H1 (cell line): Measurements from ENCODE around the gene RNU1-4.
"Not testable (repeated sequence)": the region's sequence is repeated elsewhere in the genome, so short reads cannot be mapped to it uniquely, and the experiment has no call there.

Experiments
- BRCA1 ChIP-seq: IDR thresholded peaks from 2 replicates; pipeline ENCODE4 v1.6.1; 2012; ENCODE audit warnings: low read depth, low read length, improper control_type of control experiment
- GTF2F1 ChIP-seq: IDR thresholded peaks from 2 replicates; pipeline ENCODE4 v1.6.1; 2012; ENCODE audit warnings: low read depth, low read length, improper control_type of control experiment, borderline replicate concordance
- KDM1A ChIP-seq: fragments of 200-600, 300-600 bp; sonication (generic); IDR thresholded peaks from 2 replicates; pipeline ENCODE4 v1.7.1; 2016; ENCODE audit warnings: mild to moderate bottlenecking, low read length, borderline replicate concordance
- POLR2A ChIP-seq, 2 experiments: IDR thresholded peaks; 1 replicate in 1 of 2; 2 replicates in 1 of 2; pipeline ENCODE4 v1.6.1; 2011; ENCODE audit warnings: low read depth in 2 of 2, low read length in 2 of 2, mild to moderate bottlenecking in 2 of 2; ENCODE audit errors: control extremely low read depth in 1 of 2
- SIN3A ChIP-seq, 2 experiments: IDR thresholded peaks in 1 of 2; conservative IDR thresholded peaks in 1 of 2; 2 replicates each; pipeline ENCODE4 v1.6.1; 2011 to 2012; ENCODE audit warnings: low read length in 2 of 2, improper control_type of control experiment in 1 of 2, low read depth in 1 of 2, mild to moderate bottlenecking in 1 of 2
- SIRT6 ChIP-seq: IDR thresholded peaks from one replicate; pipeline ENCODE4 v1.7.1; 2012; ENCODE audit warnings: low read length, inconsistent platforms
- SP2 ChIP-seq: IDR thresholded peaks from 2 replicates; pipeline ENCODE4 v1.6.1; 2012; ENCODE audit warnings: mild to moderate bottlenecking, low read length, inconsistent platforms
- ZNF274 ChIP-seq: IDR thresholded peaks from 2 replicates; pipeline ENCODE4 v1.7.0; 2012; ENCODE audit warnings: low read length, borderline replicate concordance; ENCODE audit errors: extremely low read depth
- TF ChIP-seq, protein P1 (sequence below): IDR thresholded peaks from 2 replicates; pipeline ENCODE4 v1.6.1; 2012; ENCODE audit warnings: inconsistent platforms
- TF ChIP-seq, protein P2 (sequence below), 3 experiments: IDR thresholded peaks; 1 replicate in 2 of 3; 2 replicates in 1 of 3; pipeline versions ENCODE4 v1.5.1 to v1.6.1; 2011; ENCODE audit warnings: low read length in 3 of 3, mild to moderate bottlenecking in 3 of 3, inconsistent platforms in 2 of 3, low read depth in 1 of 3, moderate library complexity in 1 of 3; ENCODE audit not compliant: insufficient read depth in 1 of 3; ENCODE audit errors: control extremely low read depth in 1 of 3
- TF ChIP-seq, protein P3 (sequence below): IDR thresholded peaks from 2 replicates; pipeline ENCODE4 v1.6.1; 2011; ENCODE audit warnings: low read depth, mild to moderate bottlenecking, low read length; ENCODE audit not compliant: insufficient read depth

DNA sequence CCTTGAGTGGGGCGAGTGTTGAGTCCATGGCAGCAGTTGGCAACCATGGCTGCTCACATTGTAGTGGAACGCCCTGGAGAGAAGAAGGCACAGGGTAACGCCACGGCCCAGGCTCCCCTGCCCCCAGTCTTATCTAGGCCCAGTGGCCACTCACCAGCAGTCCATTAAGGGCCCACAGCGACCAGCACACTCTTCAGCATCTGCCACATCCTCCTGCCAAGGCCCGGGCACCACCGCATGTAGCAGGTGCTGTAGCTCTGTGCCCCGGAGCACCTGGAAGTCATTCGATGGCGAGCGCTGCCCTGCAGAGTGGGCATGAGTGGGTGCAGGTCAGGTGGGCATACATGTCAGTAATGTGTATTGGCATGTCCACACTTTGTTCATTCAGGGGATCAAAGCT is 20.5 kb downstream of the RNU1-4 start:
- TF ChIP-seq, protein P1, sequence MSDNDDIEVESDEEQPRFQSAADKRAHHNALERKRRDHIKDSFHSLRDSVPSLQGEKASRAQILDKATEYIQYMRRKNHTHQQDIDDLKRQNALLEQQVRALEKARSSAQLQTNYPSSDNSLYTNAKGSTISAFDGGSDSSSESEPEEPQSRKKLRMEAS, result not testable (repeated sequence)
- TF ChIP-seq POLR2A (IDR thresholded peaks at IDR 0.05; ENCODE audit: control extremely low read depth in 1 of 2, low read depth in 2 of 2, low read length in 2 of 2); KDM1A; SIN3A (conservative IDR thresholded peaks at IDR 0.05 in 1 of 2, IDR thresholded peaks at IDR 0.05 in 1 of 2; ENCODE audit: low read depth in 1 of 2, low read length in 2 of 2); SP2; SIRT6; BRCA1; GTF2F1; ZNF274: not testable (repeated sequence)
- TF ChIP-seq, protein P2, sequence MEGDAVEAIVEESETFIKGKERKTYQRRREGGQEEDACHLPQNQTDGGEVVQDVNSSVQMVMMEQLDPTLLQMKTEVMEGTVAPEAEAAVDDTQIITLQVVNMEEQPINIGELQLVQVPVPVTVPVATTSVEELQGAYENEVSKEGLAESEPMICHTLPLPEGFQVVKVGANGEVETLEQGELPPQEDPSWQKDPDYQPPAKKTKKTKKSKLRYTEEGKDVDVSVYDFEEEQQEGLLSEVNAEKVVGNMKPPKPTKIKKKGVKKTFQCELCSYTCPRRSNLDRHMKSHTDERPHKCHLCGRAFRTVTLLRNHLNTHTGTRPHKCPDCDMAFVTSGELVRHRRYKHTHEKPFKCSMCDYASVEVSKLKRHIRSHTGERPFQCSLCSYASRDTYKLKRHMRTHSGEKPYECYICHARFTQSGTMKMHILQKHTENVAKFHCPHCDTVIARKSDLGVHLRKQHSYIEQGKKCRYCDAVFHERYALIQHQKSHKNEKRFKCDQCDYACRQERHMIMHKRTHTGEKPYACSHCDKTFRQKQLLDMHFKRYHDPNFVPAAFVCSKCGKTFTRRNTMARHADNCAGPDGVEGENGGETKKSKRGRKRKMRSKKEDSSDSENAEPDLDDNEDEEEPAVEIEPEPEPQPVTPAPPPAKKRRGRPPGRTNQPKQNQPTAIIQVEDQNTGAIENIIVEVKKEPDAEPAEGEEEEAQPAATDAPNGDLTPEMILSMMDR (IDR thresholded peaks at IDR 0.05; ENCODE audit: control extremely low read depth in 1 of 3, insufficient read depth in 1 of 3, low read depth in 1 of 3, low read length in 3 of 3), result not testable (repeated sequence)
- TF ChIP-seq, protein P3, sequence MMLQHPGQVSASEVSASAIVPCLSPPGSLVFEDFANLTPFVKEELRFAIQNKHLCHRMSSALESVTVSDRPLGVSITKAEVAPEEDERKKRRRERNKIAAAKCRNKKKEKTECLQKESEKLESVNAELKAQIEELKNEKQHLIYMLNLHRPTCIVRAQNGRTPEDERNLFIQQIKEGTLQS, result not testable (repeated sequence)
